H1 (cell line): ENCODE results near the gene TPRKB.

Experiments used
- EZH2 ChIP-seq: fragments of 200-600 bp; sonication (generic); IDR thresholded peaks from 2 replicates; pipeline ENCODE4 v1.7.1; 2012; ENCODE audit warnings: low read depth, mild to moderate bottlenecking, moderate library complexity, low read length, inconsistent platforms; ENCODE audit not compliant: severe bottlenecking
- JUND ChIP-seq: IDR thresholded peaks from 2 replicates; pipeline ENCODE4 v1.6.1; 2011; ENCODE audit warnings: mild to moderate bottlenecking, improper control_type of control experiment, low read length

GRCh38 chr2:73740767-73741166 lies 3.6 kb upstream of the TPRKB start:
- TF ChIP-seq JUND (no peak), EZH2 (no peak)
